GM21723 (cell line): ENCODE data around the gene PRDM9.
"Not testable (repeated sequence)": the region's sequence is repeated elsewhere in the genome, so short reads cannot be mapped to it uniquely, and the experiment has no call there.

Experiments
- ATAC-seq: cut with Tn5 transposase; IDR thresholded peaks from one replicate; pipeline ENCODE4 v1.9.1; 2021; ENCODE audit warnings: mild to moderate bottlenecking, moderate library complexity; ENCODE audit not compliant: unreplicated experiment

The PRDM9 gene

GRCh38 chr5:23526616-23527015 lies 19.2 kb downstream of the PRDM9 start:
- not testable (repeated sequence) for ATAC-seq

GRCh38 chr5:23527216-23527920 lies 20.0 kb downstream of the PRDM9 start:
- ATAC-seq: not testable (repeated sequence)

GRCh38 chr5:23528677-23529076 lies 21.3 kb downstream of the PRDM9 start:
- no peak for ATAC-seq

- ATAC-seq: no peak
Measured at GRCh38 chr5:23530571-23530970, 23.2 kb downstream of the PRDM9 start.

GRCh38 chr5:23571059-23571458 lies 63.6 kb downstream of the PRDM9 start:
- no peak for ATAC-seq
